IMR-90 (cell line): ENCODE data around the gene PPDPF. TPM values are rescaled to one million over a fixed set of nuclear protein-coding genes. Genes with fewer than 3 reads are reported as not detected.

ENCODE experiments used
- ATAC-seq: fragments of 200-7000 bp; cut with Tn5 transposase; 2 replicates; pipeline ENCODE4 v1.9.1; 2020; ENCODE audit warnings: low read depth, mild to moderate bottlenecking, moderate library complexity
- BruUV-seq: library from RNA; stranded (reverse); fragments of 400-500 nt; replicated peaks from 2 replicates; lab custom pipeline; 2021; lab: Mats Ljungman, UMichigan
- CTCF ChIA-PET: fragments of 300-600 bp; formaldehyde crosslinking; extraction: SDS; loops from one replicate; lab custom pipeline; 2021; ENCODE audit warnings: antibody characterized with exemption; lab: Yijun Ruan, JAX
- POLR2A ChIA-PET: fragments of 300-600 bp; sonication (Branson Sonifier 250); formaldehyde crosslinking; loops from one replicate; lab custom pipeline; 2022; ENCODE audit warnings: antibody characterized with exemption; ENCODE audit not compliant: unreplicated experiment; lab: Charles Lee
- DNase-seq: peaks from one replicate; pipeline ENCODE4 v3.0.0; 2013
- H2AFZ ChIP-seq: replicated peaks from 2 replicates; pipeline ENCODE3; 2013; ENCODE audit warnings: low read length, mild to moderate bottlenecking; ENCODE audit not compliant: poor library complexity
- H2AK5ac ChIP-seq: 2 replicates; pipeline ENCODE4 v1.6.1; 2013; ENCODE audit warnings: low read depth, low read length, inconsistent platforms
- H2AK9ac ChIP-seq: replicated peaks from 2 replicates; pipeline ENCODE3; 2013; ENCODE audit warnings: mild to moderate bottlenecking, low read depth, low read length, moderate library complexity; ENCODE audit not compliant: poor library complexity
- H2BK120ac ChIP-seq: 2 replicates; pipeline ENCODE4 v1.6.1; 2013; ENCODE audit warnings: low read depth, low read length, inconsistent platforms
- H2BK15ac ChIP-seq: 3 replicates; pipeline ENCODE4 v1.6.1; 2013; ENCODE audit warnings: low read depth, low read length, inconsistent platforms
- H2BK20ac ChIP-seq: 2 replicates; pipeline ENCODE4 v1.6.1; 2013; ENCODE audit warnings: low read depth, mild to moderate bottlenecking, inconsistent platforms, low read length, moderate library complexity
- H2BK5ac ChIP-seq: 2 replicates; pipeline ENCODE4 v1.6.1; 2013; ENCODE audit warnings: mild to moderate bottlenecking, low read depth, low read length, inconsistent platforms; ENCODE audit not compliant: poor library complexity, severe bottlenecking
- H3K14ac ChIP-seq: replicated peaks from 2 replicates; pipeline ENCODE4 v1.6.1; 2013; ENCODE audit warnings: low read depth, low read length, inconsistent platforms
- H3K18ac ChIP-seq: 2 replicates; pipeline ENCODE4 v1.6.1; 2013; ENCODE audit warnings: low read depth, low read length, control low read depth
- H3K23ac ChIP-seq: 2 replicates; pipeline ENCODE4 v1.6.1; 2013; ENCODE audit warnings: low read depth, low read length, inconsistent platforms
- H3K27ac ChIP-seq: 2 replicates; pipeline ENCODE4 v1.5.1; 2013; ENCODE audit warnings: mild to moderate bottlenecking, control low read depth, low read length; ENCODE audit not compliant: insufficient read depth
- H3K27me3 ChIP-seq: 2 replicates; pipeline ENCODE4 v1.6.1; 2013; ENCODE audit warnings: low read length; ENCODE audit not compliant: control insufficient read depth, insufficient read depth
- H3K36me3 ChIP-seq: 2 replicates; pipeline ENCODE4 v1.6.1; 2013; ENCODE audit warnings: low read length, mixed read lengths; ENCODE audit not compliant: control insufficient read depth, insufficient read depth
- H3K4ac ChIP-seq: 2 replicates; pipeline ENCODE4 v1.6.1; 2013; ENCODE audit warnings: low read depth, low read length, inconsistent platforms
- H3K4me1 ChIP-seq: 2 replicates; pipeline ENCODE4 v1.6.1; 2013; ENCODE audit warnings: low read length, mixed read lengths; ENCODE audit not compliant: control insufficient read depth, insufficient read depth
- H3K4me2 ChIP-seq: 2 replicates; pipeline ENCODE4 v1.6.1; 2013; ENCODE audit warnings: low read depth, mild to moderate bottlenecking, control low read depth, low read length, moderate library complexity
- H3K4me3 ChIP-seq: 2 replicates; pipeline ENCODE4 v1.5.1; 2013; ENCODE audit warnings: low read depth, mild to moderate bottlenecking, control low read depth, low read length, moderate library complexity; ENCODE audit not compliant: insufficient read depth
- H3K56ac ChIP-seq: 2 replicates; pipeline ENCODE4 v1.6.1; 2013; ENCODE audit warnings: low read length, inconsistent platforms; ENCODE audit not compliant: insufficient read depth; ENCODE audit errors: extremely low read depth
- H3K79me1 ChIP-seq, 2 experiments: 2 replicates each; pipeline ENCODE4 v1.6.1; 2013; ENCODE audit warnings: low read length in 2 of 2, inconsistent platforms in 1 of 2, low read depth in 1 of 2
- H3K9ac ChIP-seq: 2 replicates; pipeline ENCODE4 v1.6.1; 2013; ENCODE audit warnings: low read depth, low read length, control low read depth
- H3K9me1 ChIP-seq: 2 replicates; pipeline ENCODE4 v1.6.1; 2013; ENCODE audit warnings: low read length, inconsistent platforms; ENCODE audit not compliant: insufficient read depth
- H3K9me3 ChIP-seq: 2 replicates; pipeline ENCODE4 v1.6.1; 2013; ENCODE audit warnings: low read length; ENCODE audit not compliant: control insufficient read depth, insufficient read depth
- H4K20me1 ChIP-seq: 2 replicates; pipeline ENCODE4 v1.6.1; 2013; ENCODE audit warnings: low read length, inconsistent platforms; ENCODE audit not compliant: insufficient read depth
- H4K5ac ChIP-seq: 2 replicates; pipeline ENCODE4 v1.6.1; 2013; ENCODE audit warnings: mild to moderate bottlenecking, low read depth, low read length, control low read depth
- H4K8ac ChIP-seq, 2 experiments: 2 replicates each; pipeline ENCODE4 v1.6.1; 2013; ENCODE audit warnings: low read depth in 2 of 2, low read length in 2 of 2, control low read depth in 1 of 2, inconsistent platforms in 1 of 2
- H4K91ac ChIP-seq: 2 replicates; pipeline ENCODE4 v1.6.1; 2013; ENCODE audit warnings: low read depth, low read length, inconsistent platforms; ENCODE audit not compliant: insufficient read depth
- BHLHE40 ChIP-seq: fragments of 150-350 bp; IDR thresholded peaks from 2 replicates; pipeline ENCODE4 v1.6.1; 2016; ENCODE audit warnings: mild to moderate bottlenecking, low read depth, low read length
- CEBPB ChIP-seq: IDR thresholded peaks from 2 replicates; pipeline ENCODE4 v1.6.1; 2012; ENCODE audit warnings: low read depth, low read length, improper control_type of control experiment
- CHD1 ChIP-seq: IDR thresholded peaks from 2 replicates; pipeline ENCODE4 v1.6.1; 2012; ENCODE audit warnings: low read depth, low read length, improper control_type of control experiment
- CTCF ChIP-seq: conservative IDR thresholded peaks from 2 replicates; pipeline ENCODE4 v1.5.1; 2012; ENCODE audit warnings: mild to moderate bottlenecking, low read depth, low read length, improper control_type of control experiment
- FOS ChIP-seq: fragments of 150-350 bp; IDR thresholded peaks from 2 replicates; pipeline ENCODE4 v1.6.1; 2016; ENCODE audit warnings: low read depth, low read length
- MAFK ChIP-seq: IDR thresholded peaks from 2 replicates; pipeline ENCODE4 v1.6.1; 2012; ENCODE audit warnings: low read depth, low read length, improper control_type of control experiment
- MAZ ChIP-seq: IDR thresholded peaks from 2 replicates; pipeline ENCODE4 v1.6.1; 2012; ENCODE audit warnings: low read depth, mild to moderate bottlenecking, low read length, improper control_type of control experiment, moderate library complexity, borderline replicate concordance
- MXI1 ChIP-seq: IDR thresholded peaks from 2 replicates; pipeline ENCODE4 v1.6.1; 2012; ENCODE audit warnings: low read depth, mild to moderate bottlenecking, low read length, moderate library complexity, borderline replicate concordance
- NFE2L2 ChIP-seq: fragments of 150-350 bp; IDR thresholded peaks from 2 replicates; pipeline ENCODE4 v1.6.1; 2016; ENCODE audit warnings: low read depth, mild to moderate bottlenecking, low read length
- POLR2A ChIP-seq: IDR thresholded peaks from 2 replicates; pipeline ENCODE4 v1.6.1; 2012; ENCODE audit warnings: mild to moderate bottlenecking, low read depth, low read length
- RCOR1 ChIP-seq: IDR thresholded peaks from 2 replicates; pipeline ENCODE4 v1.6.1; 2012; ENCODE audit warnings: mild to moderate bottlenecking, low read length, improper control_type of control experiment; ENCODE audit not compliant: insufficient replicate concordance
- RFX5 ChIP-seq: IDR thresholded peaks from 2 replicates; pipeline ENCODE4 v1.8.0; 2012; ENCODE audit warnings: low read depth, mild to moderate bottlenecking, low read length, moderate library complexity
- SMC3 ChIP-seq: fragments of 150-350 bp; IDR thresholded peaks from 2 replicates; pipeline ENCODE4 v1.6.1; 2016; ENCODE audit warnings: low read depth, mild to moderate bottlenecking, antibody characterized with exemption, low read length, moderate library complexity
- USF2 ChIP-seq: fragments of 150-350 bp; IDR thresholded peaks from 2 replicates; pipeline ENCODE4 v1.6.1; 2017; ENCODE audit warnings: mild to moderate bottlenecking, antibody characterized with exemption, low read length, low read depth
- WGBS, 2 experiments: methylation state at CpG; one replicate each; pipeline versions ENCODE4 v1.1.5 to v1.1.7; 2013; ENCODE audit warnings: missing lambda C conversion rate in 2 of 2; ENCODE audit not compliant: insufficient read length in 1 of 2; ENCODE audit errors: extremely low coverage in 2 of 2; 5-methylcytosine and 5-hydroxymethylcytosine counted together
- dilution Hi-C: fragments of 300-500 bp; cut with HindIII; formaldehyde crosslinking; loops from one replicate; pipeline ENCODE4 v1.14.3; 2018; ENCODE audit warnings: low sequenced_read_pairs; ENCODE audit not compliant: unreplicated experiment
- in situ Hi-C: fragments of 300-500 bp; cut with MboI; formaldehyde crosslinking; loops from 3 replicates; pipeline ENCODE4 v1.14.3; 2019; ENCODE audit warnings: low sequenced_read_pairs, inconsistent platforms, mixed read lengths
- intact Hi-C: fragments of 100-400 bp; cut with micrococcal nuclease; formaldehyde crosslinking; loops from 2 replicates; pipeline ENCODE4 v1.10.0; 2022
- polyA plus RNA-seq, 3 experiments: library from polyadenylated mRNA; depleted of rRNA; stranded (reverse); fragments of >200 nt; gene quantifications; 2 replicates each; pipeline ENCODE4 v1.2.3, GENCODE V29; 2012; ENCODE audit warnings: low replicate concordance in 1 of 3
- total RNA-seq: library from RNA; depleted of rRNA; stranded (reverse); fragments of >200 nt; gene quantifications from 2 replicates; pipeline ENCODE4 v1.2.3, GENCODE V29; 2012

The PPDPF gene
- total and polyA plus RNA-seq, 2 of the 4 experiments (the other 2 are of a cell fraction) = 12.9 to 171 TPM

- no peak for ATAC-seq
- in situ Hi-C loops = no loop called here
Measured at GRCh38 chr20:63507083-63507743, 13.4 kb upstream of the PPDPF start.

More at GRCh38 chr20:63507083-63507743, 13.4 kb upstream of the PPDPF start:
- Histone ChIP-seq H3K18ac (no peak overlapping the region), H4K5ac (no peak overlapping the region), H2BK20ac (no peak overlapping the region), H4K91ac (no peak overlapping the region), H2BK120ac (no peak overlapping the region), H4K8ac (no peak overlapping the region), H2BK5ac (no peak overlapping the region), H3K79me1 (no peaks in the 10 kb centered on the region), H3K4me3 (no peak overlapping the region), H3K4me2 (no peak overlapping the region), H2AFZ (no peak overlapping the region), H3K9me1 (no peaks in the 10 kb centered on the region), H3K27me3 (peaks cover 41% of the 10 kb centered on the region), H3K9ac (no peak overlapping the region), H4K20me1 (no peaks in the 10 kb centered on the region), H3K27ac (no peak overlapping the region), H3K23ac (no peak overlapping the region), H3K56ac (no peak overlapping the region), H3K4me1 (0 out of 2 replicates have a peak, but pooled peaks cover 1% of the 10 kb centered on the region), H2BK15ac (no peak overlapping the region), H2AK5ac (no peak overlapping the region), H2AK9ac (no peak overlapping the region), H3K14ac (no peak overlapping the region), H3K9me3 (peaks cover 29% of the 10 kb centered on the region), H3K4ac (no peak overlapping the region), H3K36me3 (no peaks in the 10 kb centered on the region)
- POLR2A ChIA-PET = no interaction called here
- no peak for DNase-seq
- 87% methylated on average over 20 of the region's 30 CpGs; no CpG with 5 or more reads in 1 of the 2 experiments for WGBS, 2 experiments
- CTCF ChIA-PET = no interaction called here
- dilution Hi-C loops = no loop called here
- BruUV-seq = no TSS peak
- TF ChIP-seq MAZ = no peak
- no peak for TF ChIP-seq MXI1
- TF ChIP-seq CHD1 = no peak
- no peak for TF ChIP-seq SMC3
- TF ChIP-seq POLR2A = no peak
- TF ChIP-seq CEBPB = no peak
- no peak for TF ChIP-seq NFE2L2
- no peak for TF ChIP-seq RCOR1
- TF ChIP-seq FOS = no peak
- no peak for TF ChIP-seq MAFK
- no peak for TF ChIP-seq USF2
- TF ChIP-seq CTCF = no peak
- no peak for TF ChIP-seq BHLHE40
- no peak for TF ChIP-seq RFX5
- intact Hi-C loops = no loop called here
